ENCODE results near the gene SSC4D. TPM values are rescaled to one million over a fixed set of nuclear protein-coding genes. Genes with fewer than 3 reads are reported as not detected.

The SSC4D gene
- total and polyA plus RNA-seq, 9 of the 15 experiments (the other 6 are each of a cell fraction or from before 2014, with no cell fraction given) = 0.06 to 1.1 (median 0.85) TPM; not detected in 1

DNA sequence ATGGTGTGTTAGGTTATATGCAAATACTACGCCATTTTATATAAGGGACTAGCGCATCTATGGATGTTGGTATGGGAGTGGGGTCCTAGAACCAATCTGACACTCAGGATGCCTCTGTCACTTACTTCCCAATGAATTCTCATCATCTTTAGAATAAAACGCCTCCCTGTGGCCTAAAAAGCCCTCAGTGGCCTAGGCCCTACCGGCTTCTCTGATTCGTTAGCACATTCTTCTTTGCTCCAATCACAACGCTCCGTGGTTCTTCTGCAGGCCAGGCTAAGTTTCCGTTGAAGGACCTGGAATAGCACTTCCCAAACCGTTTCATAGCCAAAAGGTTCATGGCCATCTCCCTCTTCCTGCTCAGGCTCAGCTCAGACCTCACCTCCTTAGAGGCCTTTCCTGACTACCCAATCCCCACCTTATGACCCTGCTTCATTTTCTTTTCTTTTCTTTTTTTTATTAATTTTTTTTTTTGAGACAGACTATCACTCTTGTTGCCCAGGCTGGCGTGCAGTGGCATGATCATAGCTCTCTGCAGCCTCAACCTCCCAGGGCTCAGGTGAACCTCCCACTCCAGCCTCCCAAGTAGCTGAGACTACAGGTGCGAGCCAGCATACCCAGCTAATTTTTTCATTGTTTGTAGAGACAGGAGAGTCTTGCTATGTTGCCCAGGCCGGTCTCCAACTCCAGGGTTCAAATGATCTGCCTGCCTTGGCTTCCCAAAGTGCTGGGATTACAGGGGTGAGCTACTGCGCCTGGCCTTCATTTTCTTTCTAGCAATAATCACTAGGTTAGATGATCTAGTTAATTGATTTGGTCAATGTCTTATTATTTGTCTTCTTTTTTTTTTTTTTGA is 26.2 kb downstream of the SSC4D start:
- Histone ChIP-seq H3K9ac (ENCODE audit: insufficient read depth in 1 of 2, low read depth in 2 of 2, low read length in 2 of 2) (peak overlapping the region; percentile 57 to 60; a peak in 3 of 4 replicates), H3K36me3 (ENCODE audit: control insufficient read depth, insufficient read depth, low read length) (no peaks in the 10 kb centered on the region), H4K20me1 (replicated peaks; ENCODE audit: control insufficient read depth, insufficient read depth, low read length) (no peaks in the 10 kb centered on the region), H3K27ac (ENCODE audit: extremely low read depth, low read depth, low read length) (peak overlapping the region; percentile 75), H2AFZ (ENCODE audit: low read depth, low read length) (peak overlapping the region; percentile 97), H3K9me3 (replicated peaks; ENCODE audit: control insufficient read depth, insufficient read depth, low read depth, low read length) (no peaks in the 10 kb centered on the region), H3K4me1 (replicated peaks in 1 of 2; ENCODE audit: control insufficient read depth in 2 of 2, insufficient read depth in 2 of 2, low read length in 2 of 2) (peaks cover 26 to 31% of the 10 kb centered on the region in 2 experiments), H3K4me3 (no peak overlapping the region), H3K9me1 (ENCODE audit: control insufficient read depth, insufficient read depth, low read length) (no peaks in the 10 kb centered on the region), H3K4me2 (ENCODE audit: insufficient read depth, low read length) (peak overlapping the region; percentile 38; the same call in 1 of the 2 replicates), H3K79me2 (ENCODE audit: control insufficient read depth, insufficient read depth, low read length) (no peaks in the 10 kb centered on the region), H3K27me3 (ENCODE audit: control insufficient read depth in 2 of 2, insufficient read depth in 2 of 2, low read length in 2 of 2) (no peaks in the 10 kb centered on the region)
- FAIRE-seq (peak; percentile 91), DNase-seq (ENCODE audit: extremely low read depth in 1 of 4, low spot score in 3 of 4) (peak; percentile 81 to 97 (median 88)), ATAC-seq (peak; percentile 78)
- in situ Hi-C loops (cut with MboI) (no loop called here), intact Hi-C loops (cut with micrococcal nuclease) (no loop called here)
- ChIA-PET CTCF (ENCODE audit: low intra/inter-chr PET ratio) (no interaction called here), POLR2A (interaction anchor here (0.6 to 1.5 kb wide), 2 partner anchors 10 to 14 kb away, joined by 3 to 6 read pairs; no protein-coding TSS in a partner anchor)
- 39% methylated on average over 13 of the region's 13 CpGs for WGBS (ENCODE audit: insufficient coverage, low coverage, missing lambda C conversion rate)
- BruUV-seq (replicated peaks) = no TSS peak
- TF ChIP-seq, protein P1, sequence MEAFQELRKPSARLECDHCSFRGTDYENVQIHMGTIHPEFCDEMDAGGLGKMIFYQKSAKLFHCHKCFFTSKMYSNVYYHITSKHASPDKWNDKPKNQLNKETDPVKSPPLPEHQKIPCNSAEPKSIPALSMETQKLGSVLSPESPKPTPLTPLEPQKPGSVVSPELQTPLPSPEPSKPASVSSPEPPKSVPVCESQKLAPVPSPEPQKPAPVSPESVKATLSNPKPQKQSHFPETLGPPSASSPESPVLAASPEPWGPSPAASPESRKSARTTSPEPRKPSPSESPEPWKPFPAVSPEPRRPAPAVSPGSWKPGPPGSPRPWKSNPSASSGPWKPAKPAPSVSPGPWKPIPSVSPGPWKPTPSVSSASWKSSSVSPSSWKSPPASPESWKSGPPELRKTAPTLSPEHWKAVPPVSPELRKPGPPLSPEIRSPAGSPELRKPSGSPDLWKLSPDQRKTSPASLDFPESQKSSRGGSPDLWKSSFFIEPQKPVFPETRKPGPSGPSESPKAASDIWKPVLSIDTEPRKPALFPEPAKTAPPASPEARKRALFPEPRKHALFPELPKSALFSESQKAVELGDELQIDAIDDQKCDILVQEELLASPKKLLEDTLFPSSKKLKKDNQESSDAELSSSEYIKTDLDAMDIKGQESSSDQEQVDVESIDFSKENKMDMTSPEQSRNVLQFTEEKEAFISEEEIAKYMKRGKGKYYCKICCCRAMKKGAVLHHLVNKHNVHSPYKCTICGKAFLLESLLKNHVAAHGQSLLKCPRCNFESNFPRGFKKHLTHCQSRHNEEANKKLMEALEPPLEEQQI (IDR thresholded peaks at IDR 0.05) = peak; percentile 25; the same call in 1 of the 2 replicates
- TF ChIP-seq ZNF263 (CRISPR knock-in tag; IDR thresholded peaks at IDR 0.05; ENCODE audit: borderline replicate concordance) (no peak), JUN (IDR thresholded peaks at IDR 0.05; ENCODE audit: borderline replicate concordance, low read depth, low read length) (no peak), JUN (CRISPR knock-in tag; IDR thresholded peaks at IDR 0.05; ENCODE audit: borderline replicate concordance) (0 out of 2 replicates have a peak, but pooled peaks have one; percentile 40), MEF2D (tag; conservative IDR thresholded peaks at IDR 0.05; ENCODE audit: low read depth) (no peak), GABPB2 (CRISPR knock-in tag; conservative IDR thresholded peaks at IDR 0.05) (no peak), ZNF75A (CRISPR knock-in tag; IDR thresholded peaks at IDR 0.05) (no peak), FOXA3 (CRISPR knock-in tag; conservative IDR thresholded peaks at IDR 0.05 in 1 of 2, IDR thresholded peaks at IDR 0.05 in 1 of 2) (no peak), ZNF184 (CRISPR knock-in tag; IDR thresholded peaks at IDR 0.05) (no peak), ZNF449 (CRISPR knock-in tag; IDR thresholded peaks at IDR 0.05) (no peak), KHSRP (IDR thresholded peaks at IDR 0.05) (no peak), MEF2A (IDR thresholded peaks at IDR 0.05; ENCODE audit: control insufficient read depth, low read depth, low read length) (no peak), CCAR2 (IDR thresholded peaks at IDR 0.05; ENCODE audit: low read depth, low read length) (no peak), ELF2 (CRISPR knock-in tag; IDR thresholded peaks at IDR 0.05) (no peak), NONO (IDR thresholded peaks at IDR 0.05; ENCODE audit: low read depth in 2 of 2, low read length in 1 of 2) (no peak), CBFA2T3 (IDR thresholded peaks at IDR 0.05) (no peak), HNRNPK (IDR thresholded peaks at IDR 0.05; ENCODE audit: low read depth, low read length, poor library complexity, severe bottlenecking) (no peak), ZNF76 (CRISPR knock-in tag; IDR thresholded peaks at IDR 0.05; ENCODE audit: borderline replicate concordance) (no peak)

Measured in K562 (cell line).